HCT116 (cell line): Measurements from ENCODE around the gene SUGCT. TPM values are rescaled to one million over a fixed set of nuclear protein-coding genes. Genes with fewer than 3 reads are reported as not detected.

Experiments
- ATAC-seq: fragments of 200-7000 bp; cut with Tn5 transposase; 2 replicates; pipeline ENCODE4 v1.9.1; 2020; ENCODE audit warnings: mild to moderate bottlenecking, moderate library complexity
- BruUV-seq: library from RNA; stranded (reverse); fragments of 400-500 nt; replicated peaks from 2 replicates; lab custom pipeline; 2021; lab: Mats Ljungman, UMichigan
- CTCF ChIA-PET: fragments of 300-600 bp; sonication (Branson Sonifier 250); formaldehyde crosslinking; loops from one replicate; lab custom pipeline; 2021; ENCODE audit warnings: antibody characterized with exemption; lab: Charles Lee
- POLR2A ChIA-PET: fragments of 300-600, 350-600 bp; sonication (Branson Sonifier 250); formaldehyde crosslinking; loops from one replicate; lab custom pipeline; 2021; ENCODE audit warnings: antibody characterized with exemption; lab: Charles Lee
- RAD21 ChIA-PET, 2 experiments: fragments of 300-600 bp; sonication (Branson Sonifier 250); formaldehyde crosslinking; loops; one replicate each; lab custom pipeline; 2023; ENCODE audit warnings: low total read pairs in 2 of 2; ENCODE audit not compliant: uncharacterized antibody in 2 of 2, unreplicated experiment in 2 of 2, low non-redundant PET in 1 of 2; lab: Charles Lee
- DNase-seq: peaks from one replicate; pipeline ENCODE4 v3.0.0-alpha.2; 2010; ENCODE audit warnings: low read depth, low spot score
- H2AFZ ChIP-seq: fragments of 200-600 bp; shearing (Covaris generic), sonication (generic); 2 replicates; pipeline ENCODE4 v1.6.1; 2017; ENCODE audit warnings: low read depth, mixed run types, mixed read lengths, antibody characterized with exemption, low read length; ENCODE audit not compliant: poor library complexity, severe bottlenecking
- H3K27ac ChIP-seq: 2 replicates; pipeline ENCODE4 v1.5.1; 2012; ENCODE audit warnings: low read depth, low read length
- H3K27me3 ChIP-seq: fragments of 200-600 bp; sonication (generic); 2 replicates; pipeline ENCODE4 v1.6.1; 2016; ENCODE audit warnings: mixed run types, low read length, mixed read lengths; ENCODE audit not compliant: insufficient read depth
- H3K36me3 ChIP-seq, 2 experiments: fragments of 200-500 bp in 1 of 2; fragments of 200-600 bp in 1 of 2; sonication (Bioruptor generic) in 1 of 2; sonication (generic) in 1 of 2; 2 replicates each; pipeline versions ENCODE4 v1.5.1 to v1.6.1; 2014 to 2016; ENCODE audit warnings: low read length in 2 of 2, inconsistent platforms in 1 of 2, mixed read lengths in 1 of 2, mixed run types in 1 of 2; ENCODE audit not compliant: insufficient read depth in 2 of 2, control insufficient read depth in 1 of 2
- H3K4me1 ChIP-seq, 2 experiments: fragments of 200-600 bp in 1 of 2; sonication (generic) in 1 of 2; 2 replicates each; pipeline versions ENCODE4 v1.5.1 to v1.6.1; 2012 to 2017; ENCODE audit warnings: low read length in 2 of 2, inconsistent platforms in 1 of 2, mild to moderate bottlenecking in 1 of 2, mixed read lengths in 1 of 2, mixed run types in 1 of 2, moderate library complexity in 1 of 2; ENCODE audit not compliant: insufficient read depth in 2 of 2, control insufficient read depth in 1 of 2
- H3K4me2 ChIP-seq: fragments of 200-600 bp; sonication (generic); 2 replicates; pipeline ENCODE4 v1.6.1; 2017; ENCODE audit warnings: mixed run types, low read length, mixed read lengths
- H3K4me3 ChIP-seq, 2 experiments: fragments of 200-600 bp in 1 of 2; sonication (generic) in 1 of 2; replicated peaks in 1 of 2; 2 replicates each; pipeline ENCODE4 v1.5.1; 2011 to 2016; ENCODE audit warnings: low read length in 2 of 2, control low read depth in 1 of 2, low read depth in 1 of 2, mild to moderate bottlenecking in 1 of 2, mixed read lengths in 1 of 2, mixed run types in 1 of 2
- H3K79me2 ChIP-seq: fragments of 200-600 bp; sonication (generic); 2 replicates; pipeline ENCODE4 v1.6.1; 2017; ENCODE audit warnings: mild to moderate bottlenecking, mixed run types, low read length, moderate library complexity, mixed read lengths; ENCODE audit not compliant: insufficient read depth
- H3K9ac ChIP-seq: fragments of 200-600 bp; sonication (generic); 2 replicates; pipeline ENCODE4 v1.6.1; 2016; ENCODE audit warnings: low read length, mixed read lengths
- H3K9me2 ChIP-seq: fragments of 200-600 bp; sonication (generic), shearing (Covaris generic); 2 replicates; pipeline ENCODE4 v1.6.1; 2017; ENCODE audit warnings: mixed run types, mild to moderate bottlenecking, moderate library complexity; ENCODE audit not compliant: insufficient read depth
- H3K9me3 ChIP-seq, 2 experiments: fragments of 200-500 bp in 1 of 2; fragments of 200-600 bp in 1 of 2; sonication (Bioruptor generic) in 1 of 2; sonication (generic) in 1 of 2; 2 replicates each; pipeline ENCODE4 v1.6.1; 2014 to 2017; ENCODE audit warnings: low read length in 2 of 2, mixed read lengths in 2 of 2, inconsistent platforms in 1 of 2, low read depth in 1 of 2, mild to moderate bottlenecking in 1 of 2, mixed run types in 1 of 2, moderate library complexity in 1 of 2; ENCODE audit not compliant: control insufficient read depth in 1 of 2, insufficient read depth in 1 of 2
- H4K20me1 ChIP-seq: fragments of 200-600 bp; sonication (generic), shearing (Covaris generic); 2 replicates; pipeline ENCODE4 v1.6.1; 2017; ENCODE audit warnings: mixed run types, mild to moderate bottlenecking, moderate library complexity; ENCODE audit not compliant: insufficient read depth
- CTCF ChIP-seq, 3 experiments: fragments of 200-600 bp in 1 of 3; sonication (generic) in 1 of 3; IDR thresholded peaks in 2 of 3; conservative IDR thresholded peaks in 1 of 3; 2 replicates each; pipeline ENCODE4 v1.5.1; 2012 to 2017; ENCODE audit warnings: low read depth in 2 of 3, low read length in 2 of 3, antibody characterized with exemption in 1 of 3, borderline replicate concordance in 1 of 3, control low read depth in 1 of 3, mild to moderate bottlenecking in 1 of 3, mixed read lengths in 1 of 3, mixed run types in 1 of 3, moderate library complexity in 1 of 3; ENCODE audit not compliant: insufficient read depth in 1 of 3
- EZH2phosphoT487 ChIP-seq: fragments of 200-600 bp; IDR thresholded peaks from 2 replicates; pipeline ENCODE4 v1.6.1; 2018; ENCODE audit warnings: antibody characterized with exemption, borderline replicate concordance
- TCF7L2 ChIP-seq: IDR thresholded peaks from 2 replicates; pipeline ENCODE4 v1.7.0; 2011; ENCODE audit warnings: borderline replicate concordance, inconsistent platforms; ENCODE audit not compliant: insufficient read depth, insufficient read length; ENCODE audit errors: extremely low read depth
- YY1 ChIP-seq: IDR thresholded peaks from 2 replicates; pipeline ENCODE4 v1.6.1; 2011; ENCODE audit warnings: low read length, low read depth, moderate library complexity, mild to moderate bottlenecking; ENCODE audit not compliant: insufficient replicate concordance; ENCODE audit errors: extremely low read depth
- ZBTB33 ChIP-seq: IDR thresholded peaks from 2 replicates; pipeline ENCODE4 v1.6.1; 2011; ENCODE audit warnings: mild to moderate bottlenecking, low read length, moderate library complexity; ENCODE audit not compliant: insufficient replicate concordance; ENCODE audit errors: extremely low read depth
- intact Hi-C: fragments of 100-400 bp; cut with micrococcal nuclease; formaldehyde crosslinking; loops from 2 replicates; pipeline ENCODE4 v1.10.0; 2022
- total RNA-seq: library from RNA; stranded (reverse); gene quantifications from one replicate; pipeline ENCODE4 v1.2.1, GENCODE V29; 2021; ENCODE audit not compliant: unreplicated experiment

Gene SUGCT
- total RNA-seq, 1 experiment from 2014 or later = 4.4 TPM

GRCh38 chr7:40723829-40724228, 589.0 kb downstream of the SUGCT start:
- no TSS peak for BruUV-seq
- Histone ChIP-seq H3K27me3 (peaks cover 3% of the 10 kb centered on the region; the same call in 1 of the 2 replicates), H3K4me3 (no peak overlapping the region), H2AFZ (no peak overlapping the region), H3K4me2 (no peak overlapping the region), H3K9me2 (no peaks in the 10 kb centered on the region), H3K4me1 (no peaks in the 10 kb centered on the region), H3K27ac (no peak overlapping the region), H4K20me1 (no peaks in the 10 kb centered on the region), H3K9me3 (no peaks in the 10 kb centered on the region), H3K9ac (no peak overlapping the region), H3K79me2 (no peaks in the 10 kb centered on the region), H3K36me3 (no peaks in the 10 kb centered on the region)
- RAD21 ChIA-PET = no interaction called here
- POLR2A ChIA-PET = no interaction called here
- DNase-seq (no peak), ATAC-seq (no peak)
- CTCF ChIA-PET = no interaction called here
- TF ChIP-seq CTCF (IDR thresholded peaks at IDR 0.05 in 2 of 3, conservative IDR thresholded peaks at IDR 0.05 in 1 of 3; ENCODE audit: borderline replicate concordance in 1 of 3, insufficient read depth in 1 of 3, low read depth in 2 of 3, low read length in 2 of 3) = no peak
- no peak for TF ChIP-seq ZBTB33
- TF ChIP-seq EZH2phosphoT487 = no peak
- TF ChIP-seq YY1 = no peak
- TF ChIP-seq TCF7L2 = no peak
- intact Hi-C loops = no loop called here
